Measurements from ENCODE around the gene TAF1B.
"Not testable (repeated sequence)": the region's sequence is repeated elsewhere in the genome, so short reads cannot be mapped to it uniquely, and the experiment has no call there.

Gene TAF1B

GRCh38 chr2:9837451-9837850 lies 5.8 kb upstream of the TAF1B start:
- FAIRE-seq = no peak
- TF ChIP-seq TAF1 (IDR thresholded peaks at IDR 0.05; ENCODE audit: borderline replicate concordance, low read depth, low read length) (no peak), POLR2AphosphoS5 (IDR thresholded peaks at IDR 0.05; ENCODE audit: low read depth, low read length) (no peak), POLR2A (IDR thresholded peaks at IDR 0.05; ENCODE audit: low read depth, low read length) (no peak)

GRCh38 chr2:9838391-9838790 lies 4.9 kb upstream of the TAF1B start:
- TF ChIP-seq POLR2AphosphoS5 (IDR thresholded peaks at IDR 0.05; ENCODE audit: low read depth, low read length) (no peak), TAF1 (IDR thresholded peaks at IDR 0.05; ENCODE audit: borderline replicate concordance, low read depth, low read length) (no peak), POLR2A (IDR thresholded peaks at IDR 0.05; ENCODE audit: low read depth, low read length) (no peak)
- no peak for FAIRE-seq

More at GRCh38 chr2:9837451-9837850, 5.8 kb upstream of the TAF1B start:
- DNase-seq (ENCODE audit: insufficient read length) = no peak

GRCh38 chr2:9842487-9843228 lies 616 bp upstream of the TAF1B start:
- DNase-seq (ENCODE audit: insufficient read length) (no peak), FAIRE-seq (no peak)
- no peak for TF ChIP-seq POLR2A (IDR thresholded peaks at IDR 0.05; ENCODE audit: low read depth, low read length)
- no peak for TF ChIP-seq POLR2AphosphoS5 (IDR thresholded peaks at IDR 0.05; ENCODE audit: low read depth, low read length)

More at GRCh38 chr2:9838391-9838790, 4.9 kb upstream of the TAF1B start:
- no peak for DNase-seq (ENCODE audit: insufficient read length)

GRCh38 chr2:9844036-9844483 lies 786 bp downstream of the TAF1B start:
- DNase-seq (ENCODE audit: insufficient read length) (no peak), FAIRE-seq (no peak)
- no peak for TF ChIP-seq TAF1 (IDR thresholded peaks at IDR 0.05; ENCODE audit: borderline replicate concordance, low read depth, low read length)
- no peak for TF ChIP-seq POLR2A (IDR thresholded peaks at IDR 0.05; ENCODE audit: low read depth, low read length)
- TF ChIP-seq POLR2AphosphoS5 (IDR thresholded peaks at IDR 0.05; ENCODE audit: low read depth, low read length) = no peak

GRCh38 chr2:9844576-9844975 lies 1.3 kb downstream of the TAF1B start:
- TF ChIP-seq TAF1 (IDR thresholded peaks at IDR 0.05; ENCODE audit: borderline replicate concordance, low read depth, low read length) (no peak), POLR2AphosphoS5 (IDR thresholded peaks at IDR 0.05; ENCODE audit: low read depth, low read length) (no peak), POLR2A (IDR thresholded peaks at IDR 0.05; ENCODE audit: low read depth, low read length) (no peak)
- DNase-seq (ENCODE audit: insufficient read length) (peak; percentile 19), FAIRE-seq (peak; percentile 73)

- no peak for FAIRE-seq
Measured at GRCh38 chr2:9846554-9846953, 3.3 kb downstream of the TAF1B start.

GRCh38 chr2:9847140-9847539 lies 3.9 kb downstream of the TAF1B start:
- no peak for FAIRE-seq
- no peak for DNase-seq (ENCODE audit: insufficient read length)
- no peak for TF ChIP-seq POLR2A (IDR thresholded peaks at IDR 0.05; ENCODE audit: low read depth, low read length)
- no peak for TF ChIP-seq POLR2AphosphoS5 (IDR thresholded peaks at IDR 0.05; ENCODE audit: low read depth, low read length)
- no peak for TF ChIP-seq TAF1 (IDR thresholded peaks at IDR 0.05; ENCODE audit: borderline replicate concordance, low read depth, low read length)

More at GRCh38 chr2:9846554-9846953, 3.3 kb downstream of the TAF1B start:
- TF ChIP-seq POLR2A (IDR thresholded peaks at IDR 0.05; ENCODE audit: low read depth, low read length) (no peak), POLR2AphosphoS5 (IDR thresholded peaks at IDR 0.05; ENCODE audit: low read depth, low read length) (no peak), TAF1 (IDR thresholded peaks at IDR 0.05; ENCODE audit: borderline replicate concordance, low read depth, low read length) (no peak)
- no peak for DNase-seq (ENCODE audit: insufficient read length)

GRCh38 chr2:9852881-9853280 lies 9.6 kb downstream of the TAF1B start:
- DNase-seq (ENCODE audit: insufficient read length) (no peak), FAIRE-seq (no peak)
- TF ChIP-seq TAF1 (IDR thresholded peaks at IDR 0.05; ENCODE audit: borderline replicate concordance, low read depth, low read length) = no peak
- no peak for TF ChIP-seq POLR2AphosphoS5 (IDR thresholded peaks at IDR 0.05; ENCODE audit: low read depth, low read length)
- no peak for TF ChIP-seq POLR2A (IDR thresholded peaks at IDR 0.05; ENCODE audit: low read depth, low read length)

- TF ChIP-seq POLR2A (IDR thresholded peaks at IDR 0.05; ENCODE audit: low read depth, low read length) = no peak
- no peak for TF ChIP-seq POLR2AphosphoS5 (IDR thresholded peaks at IDR 0.05; ENCODE audit: low read depth, low read length)
- no peak for TF ChIP-seq TAF1 (IDR thresholded peaks at IDR 0.05; ENCODE audit: borderline replicate concordance, low read depth, low read length)
- DNase-seq (ENCODE audit: insufficient read length) (no peak), FAIRE-seq (no peak)
Measured at GRCh38 chr2:9857814-9858729, 14.8 kb downstream of the TAF1B start.

GRCh38 chr2:9858730-9859068 lies 15.4 kb downstream of the TAF1B start:
- TF ChIP-seq POLR2AphosphoS5 (IDR thresholded peaks at IDR 0.05; ENCODE audit: low read depth, low read length) (no peak), TAF1 (IDR thresholded peaks at IDR 0.05; ENCODE audit: borderline replicate concordance, low read depth, low read length) (no peak), POLR2A (IDR thresholded peaks at IDR 0.05; ENCODE audit: low read depth, low read length) (no peak)
- FAIRE-seq = no peak
- no peak for DNase-seq (ENCODE audit: insufficient read length)

GRCh38 chr2:9860922-9861580 lies 17.8 kb downstream of the TAF1B start:
- not testable (repeated sequence) for FAIRE-seq; DNase-seq (ENCODE audit: insufficient read length)

All from GM12892 (cell line).